Raji (cell line): Measurements from ENCODE around the gene ASIC4.

ENCODE experiments used
- POLR2A ChIP-seq: IDR thresholded peaks from 2 replicates; pipeline ENCODE4 v1.6.1; 2011; ENCODE audit warnings: low read depth, low read length, control low read depth; ENCODE audit not compliant: insufficient read depth

Gene ASIC4

DNA sequence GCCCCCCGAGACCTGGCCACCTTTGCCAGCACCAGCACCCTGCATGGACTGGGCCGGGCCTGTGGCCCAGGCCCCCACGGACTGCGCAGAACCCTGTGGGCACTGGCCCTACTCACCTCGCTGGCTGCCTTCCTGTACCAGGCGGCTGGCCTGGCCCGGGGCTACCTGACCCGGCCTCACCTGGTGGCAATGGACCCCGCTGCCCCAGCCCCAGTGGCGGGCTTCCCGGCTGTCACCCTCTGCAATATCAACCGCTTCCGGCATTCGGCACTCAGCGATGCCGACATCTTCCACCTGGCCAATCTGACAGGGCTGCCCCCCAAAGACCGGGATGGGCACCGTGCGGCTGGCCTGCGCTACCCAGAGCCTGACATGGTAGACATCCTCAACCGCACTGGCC lies 554 bp downstream of the ASIC4 start:
- TF ChIP-seq POLR2A: no peak

DNA sequence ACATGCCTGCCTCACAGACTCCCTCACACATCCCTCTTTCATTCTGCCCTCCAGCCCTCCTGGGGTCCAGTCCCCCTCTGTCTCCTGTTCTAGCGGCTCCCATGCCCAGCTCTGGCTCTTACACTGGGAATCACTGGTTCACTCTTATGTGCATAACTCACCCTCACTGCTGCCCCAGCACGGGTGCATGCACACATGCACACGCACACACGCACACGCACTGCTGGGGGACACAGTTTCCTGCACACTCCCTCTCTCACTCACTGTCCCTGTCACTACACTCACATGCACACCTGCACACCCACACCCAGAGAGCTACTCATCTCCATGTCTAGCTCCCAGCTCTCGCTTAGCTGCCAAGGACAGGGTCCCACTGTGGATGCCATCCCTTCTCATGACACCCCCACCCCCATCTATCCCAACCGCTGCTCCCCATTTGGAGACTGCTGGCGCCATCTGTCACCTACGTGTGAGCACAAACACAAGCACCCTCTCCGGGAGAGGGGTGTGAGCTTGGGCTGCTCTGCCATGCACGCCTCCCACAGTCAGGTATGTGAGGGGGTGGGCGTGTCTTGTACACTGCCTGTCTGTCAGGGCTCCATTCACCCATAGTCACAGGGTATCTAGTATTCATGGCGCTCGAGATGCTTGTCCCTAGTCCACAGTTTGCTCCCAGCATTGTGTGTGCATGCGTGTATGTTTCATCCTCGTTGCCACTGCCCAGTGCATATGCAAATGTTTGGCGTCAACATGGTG lies 1.8 kb downstream of the ASIC4 start:
- TF ChIP-seq POLR2A: no peak

DNA sequence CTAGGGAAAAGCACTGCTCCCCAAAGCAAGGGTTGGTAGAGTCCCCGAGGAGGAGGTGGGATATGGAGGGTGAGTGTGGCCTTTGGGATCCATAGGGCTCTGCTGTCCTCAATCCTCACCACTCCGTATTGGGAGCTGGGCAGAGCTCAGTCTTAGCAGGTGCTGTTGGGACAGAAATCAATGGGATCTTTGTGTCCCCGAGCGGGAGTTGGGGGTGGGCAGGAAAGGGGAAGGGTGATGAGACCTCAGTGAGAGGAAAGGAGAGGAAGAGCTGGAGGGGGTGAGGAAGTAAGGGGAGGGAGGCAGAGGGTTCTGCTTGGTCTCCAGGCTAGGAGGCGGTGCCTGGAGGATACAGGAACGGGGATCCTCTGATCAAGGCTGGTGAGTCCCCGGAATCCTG lies 2.6 kb downstream of the ASIC4 start:
- no peak for TF ChIP-seq POLR2A

DNA sequence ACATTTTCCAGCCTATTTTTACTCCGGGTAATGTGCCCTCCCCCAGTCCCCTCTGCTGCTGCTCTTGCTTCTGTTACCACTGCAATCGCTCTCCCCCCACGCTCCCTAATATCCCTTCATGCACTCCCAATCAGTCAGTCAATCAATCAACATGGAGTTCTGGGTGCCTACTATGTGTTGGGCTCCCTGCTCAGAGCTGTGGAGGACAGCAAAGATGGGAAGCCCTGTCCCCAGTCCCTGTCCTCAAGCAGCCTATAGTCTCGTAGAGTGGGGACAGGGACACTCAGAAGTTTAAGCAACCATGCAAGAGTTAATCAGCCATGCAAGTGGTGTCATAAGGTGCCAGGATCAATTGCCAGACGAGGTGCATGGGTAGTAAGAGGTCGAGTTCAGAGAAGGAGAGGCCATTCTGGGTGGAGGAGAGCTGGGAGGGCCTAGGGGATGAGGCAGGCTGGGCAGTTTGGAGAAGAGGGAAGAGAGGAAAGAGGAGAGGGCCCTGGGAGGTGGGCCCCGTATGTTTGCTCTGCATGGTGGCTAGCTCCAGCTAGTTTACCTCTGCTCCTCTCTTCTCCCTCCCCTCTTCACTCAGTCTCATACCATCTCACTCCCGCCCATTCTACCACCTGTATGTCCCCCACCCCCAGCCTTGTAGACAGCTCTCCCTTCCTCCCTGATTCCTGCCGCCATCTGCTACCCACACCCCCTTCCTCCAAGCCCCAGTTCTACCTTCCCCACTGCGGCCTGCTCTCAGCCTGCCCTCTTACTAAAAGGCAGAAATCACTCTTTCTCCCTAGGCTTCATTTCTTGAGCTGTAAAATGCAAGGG lies 3.9 kb downstream of the ASIC4 start:
- TF ChIP-seq POLR2A: no peak

DNA sequence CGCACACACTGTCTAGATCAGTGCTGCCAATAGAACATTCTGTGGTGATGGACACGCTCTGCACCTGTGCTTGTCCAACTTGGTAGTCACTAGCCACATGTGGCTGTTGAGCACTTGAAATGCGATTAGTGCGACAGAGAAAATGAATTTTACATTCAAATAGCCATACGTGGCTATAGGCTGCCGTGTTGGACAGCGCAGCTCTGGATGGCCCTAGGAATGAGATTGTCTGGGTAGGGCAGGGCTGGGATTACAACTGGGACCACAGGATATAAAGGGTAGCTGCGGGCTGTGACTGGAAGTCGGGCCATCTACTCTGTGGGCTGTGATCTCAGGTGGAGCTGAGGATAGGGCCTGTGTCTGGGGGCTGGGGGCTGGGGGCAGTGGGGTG lies 5.2 kb downstream of the ASIC4 start:
- no peak for TF ChIP-seq POLR2A

DNA sequence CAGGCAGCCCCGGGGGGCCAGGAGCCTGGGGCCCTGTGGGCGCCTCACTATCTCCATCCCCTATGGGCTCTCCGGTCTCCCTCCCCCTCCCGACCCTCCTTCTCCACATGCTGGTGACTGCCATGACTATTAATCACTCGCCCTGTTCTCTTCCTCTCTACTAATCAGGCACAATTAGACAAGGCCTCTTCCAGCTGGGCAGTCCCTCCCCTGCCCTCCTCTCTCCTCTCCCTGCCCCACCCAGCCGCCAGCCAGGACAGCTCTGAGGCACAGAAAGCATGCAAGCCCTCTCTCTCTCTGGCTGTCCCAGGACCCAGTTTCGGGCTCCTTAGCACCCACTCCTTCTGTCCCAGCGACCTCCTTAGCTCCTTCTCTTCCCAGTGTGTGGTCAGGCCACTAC lies 5.8 kb downstream of the ASIC4 start:
- no peak for TF ChIP-seq POLR2A

DNA sequence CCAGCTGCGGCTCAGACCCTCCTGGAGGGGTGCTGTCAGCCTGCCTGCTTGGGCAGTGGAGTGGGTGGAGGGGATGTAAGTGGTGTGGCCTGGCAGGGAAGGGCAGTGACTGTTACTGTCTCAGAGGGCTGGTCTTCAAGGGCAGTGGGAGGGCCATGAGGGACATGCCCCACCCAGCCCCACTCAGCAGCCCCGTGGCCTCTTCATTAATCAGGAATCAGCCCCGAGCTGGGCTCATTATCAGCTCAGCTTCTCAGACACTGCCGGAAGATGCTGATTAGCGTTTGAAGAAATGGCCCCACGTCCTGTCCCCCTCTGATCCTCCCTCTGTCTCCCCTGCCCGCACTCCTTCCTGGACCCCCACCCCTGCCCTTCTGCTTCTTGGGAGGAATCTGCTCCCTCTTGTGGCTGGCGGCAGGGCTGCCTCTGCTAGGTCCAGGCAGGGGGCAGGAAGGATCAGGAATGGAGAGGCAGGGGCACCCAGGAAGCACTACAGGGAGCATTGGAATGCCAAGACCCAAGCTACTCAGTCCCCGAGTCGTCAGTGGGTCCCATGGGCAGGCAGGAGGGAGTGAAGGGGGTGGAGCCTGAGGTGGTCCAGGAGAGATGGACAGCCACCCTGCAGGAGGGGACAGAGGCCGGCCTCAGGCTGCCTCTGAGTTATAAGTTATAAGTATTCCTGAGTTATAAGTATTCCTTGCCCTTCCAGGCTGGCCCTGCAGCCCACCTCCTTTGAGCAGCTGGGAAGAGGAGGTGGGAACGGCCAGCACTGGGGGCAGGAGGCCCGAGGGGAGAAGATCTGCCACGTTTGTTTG lies 7.0 kb downstream of the ASIC4 start:
- TF ChIP-seq POLR2A: no peak

DNA sequence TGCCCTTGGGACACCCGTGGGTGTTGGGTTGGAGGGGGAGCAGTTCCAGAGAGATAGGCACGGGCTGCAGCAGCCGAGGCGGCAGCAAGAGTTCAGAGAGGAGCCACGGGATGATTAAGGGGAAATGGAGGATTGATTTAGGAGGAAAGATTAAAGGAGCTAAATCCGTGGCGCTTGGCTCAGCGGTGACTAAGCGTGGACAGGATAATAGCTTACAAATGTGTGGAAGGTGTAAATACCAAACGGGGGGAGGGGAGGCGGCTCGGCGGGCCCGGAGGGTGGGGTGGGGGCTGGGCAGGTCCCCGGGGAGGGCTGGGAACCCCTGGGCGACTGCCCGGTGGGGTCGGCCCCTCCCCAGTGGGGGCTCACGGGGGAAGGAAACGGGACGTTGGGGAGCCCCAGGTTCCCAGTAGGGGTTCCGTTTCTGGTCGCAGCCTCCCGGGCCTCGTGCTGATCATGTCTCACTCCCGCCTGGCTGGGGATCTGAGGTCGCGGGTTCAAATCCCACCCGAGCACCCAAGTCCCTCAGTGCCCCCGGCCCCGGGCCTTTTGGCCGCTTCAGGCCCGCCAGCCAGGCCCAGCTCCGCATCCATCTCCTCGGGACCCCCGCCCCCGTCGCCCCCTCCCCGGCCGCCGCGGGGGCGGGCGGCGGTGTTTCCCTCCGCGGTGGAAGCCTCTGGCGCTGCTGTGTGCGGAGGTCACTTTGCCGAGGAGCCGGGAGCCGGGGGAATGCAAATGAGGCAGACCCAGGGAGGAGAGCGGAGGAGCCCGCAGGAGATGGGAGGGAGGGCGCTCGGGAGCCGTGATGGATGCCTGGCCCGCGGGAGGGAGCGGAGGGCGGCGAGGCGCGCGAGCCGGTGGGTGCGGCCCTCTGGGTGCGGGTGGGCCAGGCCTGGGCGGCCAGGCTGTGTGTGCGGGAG lies 8.1 kb downstream of the ASIC4 start:
- no peak for TF ChIP-seq POLR2A

DNA sequence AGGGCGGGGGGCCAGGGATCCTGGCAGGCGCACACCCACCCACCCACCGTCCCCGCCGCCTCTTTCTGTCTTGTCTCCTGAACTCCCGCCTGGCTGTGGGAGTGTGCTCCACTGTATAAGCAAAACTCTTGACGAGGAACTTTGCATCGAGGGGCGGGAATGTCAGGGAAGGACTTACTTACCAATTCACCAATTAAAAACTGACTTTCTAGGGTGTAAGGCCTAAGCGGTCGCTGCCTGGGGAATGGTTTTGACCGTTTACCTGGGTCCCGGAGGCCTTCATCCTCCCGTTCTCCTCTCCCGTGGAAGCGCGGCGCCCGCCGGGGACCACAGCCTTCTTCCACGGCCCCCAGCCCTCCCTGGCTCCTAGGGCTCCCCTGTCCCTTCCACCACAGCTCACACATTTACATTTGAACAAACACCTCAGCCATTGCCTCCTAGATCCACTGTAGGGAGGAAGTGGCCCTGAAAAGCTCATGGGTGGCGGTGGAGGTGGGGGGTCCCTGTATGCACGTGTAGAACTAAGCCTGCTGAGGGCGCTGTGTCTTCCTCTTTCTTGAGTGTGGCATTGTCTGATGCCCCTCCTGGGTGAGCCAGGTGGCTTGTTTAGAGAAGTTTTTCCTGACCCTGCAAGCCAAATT lies 8.9 kb downstream of the ASIC4 start:
- TF ChIP-seq POLR2A: no peak

DNA sequence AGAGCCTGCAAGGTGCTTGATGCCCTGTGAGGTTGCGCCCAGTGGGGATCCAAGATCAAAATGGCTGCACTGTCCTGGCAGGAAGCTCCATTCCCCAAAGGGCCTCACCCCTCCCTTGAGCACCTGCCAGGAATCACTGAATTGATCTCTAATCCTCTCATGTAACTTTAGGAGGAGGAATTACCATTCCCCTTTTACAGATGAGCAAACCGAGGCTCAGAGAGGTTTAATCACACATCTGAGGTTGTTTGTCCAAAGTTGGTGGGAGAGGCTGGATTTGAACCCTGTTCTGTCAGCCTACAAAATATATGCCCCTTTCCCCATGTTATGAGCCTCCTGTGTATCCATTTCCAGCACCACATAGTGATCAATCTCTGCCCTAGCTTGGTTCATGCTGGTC lies 10.5 kb downstream of the ASIC4 start:
- TF ChIP-seq POLR2A: no peak

DNA sequence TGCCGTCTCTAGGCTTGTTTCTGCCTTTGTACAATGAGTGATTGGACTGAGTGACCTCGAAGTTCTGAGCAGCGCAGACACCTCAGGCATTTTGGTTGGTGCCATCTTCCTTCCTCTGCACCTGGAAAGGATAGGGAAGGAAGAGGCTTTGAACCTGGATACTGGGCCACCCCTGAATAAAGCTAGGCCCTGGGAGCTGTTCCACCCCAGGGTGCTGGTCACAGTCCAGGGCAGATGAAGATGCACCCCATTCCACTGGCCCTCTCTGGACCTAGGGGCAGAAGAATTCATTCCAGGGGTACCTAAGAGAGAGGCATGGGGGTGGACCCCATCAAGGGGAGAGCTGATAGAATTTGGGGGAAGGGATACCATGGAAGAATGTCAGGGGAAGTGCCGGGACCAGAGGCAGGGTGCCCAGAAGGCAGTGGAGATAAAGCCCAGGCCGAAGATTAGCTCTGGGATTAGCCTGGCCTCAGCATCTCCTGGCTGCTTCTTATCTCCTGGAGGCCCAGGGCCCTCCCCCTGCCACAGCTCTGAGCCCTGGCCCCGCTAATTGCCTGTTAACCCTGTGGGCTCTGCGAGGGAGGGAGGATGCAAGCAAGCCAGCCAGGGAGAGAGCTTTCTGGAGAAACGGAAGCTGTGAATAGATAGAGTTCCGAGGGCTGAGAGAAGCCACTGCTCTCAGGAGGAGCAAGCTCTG lies 11.4 kb downstream of the ASIC4 start:
- TF ChIP-seq POLR2A: no peak

DNA sequence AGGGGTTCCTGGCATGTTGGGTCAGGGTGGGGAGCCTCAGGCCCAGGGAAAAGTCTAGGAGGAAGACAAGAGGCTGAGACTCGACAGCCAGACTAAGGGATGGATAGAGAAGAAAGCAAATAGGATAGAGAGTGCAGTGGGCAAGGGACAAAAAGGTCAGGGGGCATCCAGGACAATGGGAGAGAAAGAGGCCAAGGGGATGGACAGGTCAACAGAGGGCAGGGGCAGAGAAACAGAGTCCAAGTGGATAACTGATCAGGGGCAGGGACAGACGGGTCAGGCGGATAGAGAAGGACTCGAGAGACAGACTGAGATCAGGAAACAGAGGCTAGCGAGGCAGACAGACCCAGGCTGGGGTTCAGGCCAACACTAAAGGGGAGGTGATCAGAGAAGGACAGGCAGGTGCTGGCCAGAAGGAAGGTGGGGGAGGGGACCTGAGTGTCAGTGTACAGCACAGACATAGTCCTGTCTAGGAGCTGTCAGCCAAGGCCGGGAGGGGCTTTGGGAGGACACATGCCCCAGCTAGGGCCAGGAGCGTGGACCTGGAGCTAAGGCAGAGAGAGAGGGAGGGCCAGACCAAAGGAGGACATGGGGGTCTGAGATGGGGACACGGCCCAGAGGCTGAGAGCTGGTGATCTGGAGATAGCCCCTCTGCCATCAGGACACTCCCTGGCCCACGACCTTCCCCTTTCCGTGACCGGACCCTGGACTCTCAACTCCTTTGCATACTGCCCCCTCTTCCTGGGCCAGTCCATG lies 12.2 kb downstream of the ASIC4 start:
- no peak for TF ChIP-seq POLR2A

DNA sequence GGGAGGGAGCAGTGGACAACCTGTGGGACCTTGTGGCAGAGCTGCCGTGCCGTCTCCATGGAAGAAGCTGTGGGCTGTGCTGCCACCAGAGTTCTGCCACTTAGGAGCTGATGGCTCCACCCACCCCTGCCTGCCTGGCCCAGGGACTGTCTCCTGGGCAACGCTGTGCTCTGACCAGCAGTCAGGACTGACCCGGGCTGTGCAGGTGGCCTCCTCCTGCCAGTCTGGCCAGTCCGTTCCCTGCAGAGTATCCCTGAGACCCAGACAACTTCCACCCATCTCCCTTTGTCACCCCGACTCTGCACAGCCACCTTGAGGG lies 12.8 kb downstream of the ASIC4 start:
- TF ChIP-seq POLR2A: no peak

DNA sequence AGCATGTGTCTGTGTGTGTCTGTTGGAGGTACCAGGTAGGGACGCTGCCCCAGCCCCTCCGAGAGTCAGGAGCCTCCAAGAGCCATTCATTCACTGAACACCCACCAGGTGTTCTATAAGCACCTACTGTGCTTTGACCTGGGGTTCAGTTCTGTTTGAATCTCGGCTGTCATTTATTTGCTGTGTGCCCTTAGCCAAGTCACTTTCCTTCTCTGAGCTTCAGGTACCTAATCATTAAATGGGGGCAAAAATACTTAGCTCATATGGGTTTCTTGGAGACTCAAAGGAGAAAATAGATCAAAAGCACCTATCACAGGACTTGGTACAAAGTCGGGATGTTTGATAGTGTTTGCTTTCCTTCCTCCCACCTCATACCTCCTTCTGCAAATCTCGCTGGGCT lies 13.2 kb downstream of the ASIC4 start:
- no peak for TF ChIP-seq POLR2A
